DMS53 (cell line): ENCODE results near the gene CD93.

Experiments
- DNase-seq: peaks from one replicate; lab custom pipeline; 2025; lab: John Stamatoyannopoulos, UW

The CD93 gene

GRCh38 chr20:23086056-23086566 lies at the start of gene CD93:
Gene CD93 (minus strand): TSS chr20:23086324. CDS start chr20:23086192, 132 bp downstream.
- DNase-seq: no peak

GRCh38 chr20:23133560-23133998 lies 47.5 kb upstream of the CD93 start:
- DNase-seq: no peak

GRCh38 chr20:23132930-23133559 lies 46.9 kb upstream of the CD93 start:
- DNase-seq: no peak

- DNase-seq: no peak
Observed at GRCh38 chr20:23132293-23132929, 46.3 kb upstream of the CD93 start.

- no peak for DNase-seq
Observed at GRCh38 chr20:23131766-23132165, 45.6 kb upstream of the CD93 start.

- no peak for DNase-seq
Observed at GRCh38 chr20:23130622-23131140, 44.6 kb upstream of the CD93 start.

- DNase-seq: no peak
Observed at GRCh38 chr20:23129891-23130621, 43.9 kb upstream of the CD93 start.

GRCh38 chr20:23129266-23129665 lies 43.1 kb upstream of the CD93 start:
- no peak for DNase-seq

- no peak for DNase-seq
Observed at GRCh38 chr20:23128461-23129125, 42.5 kb upstream of the CD93 start.

- DNase-seq: no peak
Observed at GRCh38 chr20:23127506-23128279, 41.6 kb upstream of the CD93 start.

GRCh38 chr20:23126281-23127061 lies 40.3 kb upstream of the CD93 start:
- DNase-seq: no peak

GRCh38 chr20:23125625-23126191 lies 39.6 kb upstream of the CD93 start:
- DNase-seq: no peak

- DNase-seq: peak; percentile 15
Observed at GRCh38 chr20:23125159-23125558, 39.0 kb upstream of the CD93 start.

- no peak for DNase-seq
Observed at GRCh38 chr20:23123886-23124285, 37.8 kb upstream of the CD93 start.

GRCh38 chr20:23122796-23123655 lies 36.9 kb upstream of the CD93 start:
- no peak for DNase-seq

GRCh38 chr20:23122321-23122720 lies 36.2 kb upstream of the CD93 start:
- no peak for DNase-seq

- DNase-seq: no peak
Observed at GRCh38 chr20:23121751-23122320, 35.7 kb upstream of the CD93 start.

- DNase-seq: no peak
Observed at GRCh38 chr20:23120936-23121750, 35.0 kb upstream of the CD93 start.
